Iris pigment epithelial cell (primary cell): Measurements from ENCODE around the gene APH1B.
"Not testable (repeated sequence)": the region's sequence is repeated elsewhere in the genome, so short reads cannot be mapped to it uniquely, and the experiment has no call there.

Experiments
- DNase-seq: peaks from one replicate; pipeline ENCODE4 v3.0.0-alpha.2; 2011; ENCODE audit warnings: low read depth

The APH1B gene

DNA sequence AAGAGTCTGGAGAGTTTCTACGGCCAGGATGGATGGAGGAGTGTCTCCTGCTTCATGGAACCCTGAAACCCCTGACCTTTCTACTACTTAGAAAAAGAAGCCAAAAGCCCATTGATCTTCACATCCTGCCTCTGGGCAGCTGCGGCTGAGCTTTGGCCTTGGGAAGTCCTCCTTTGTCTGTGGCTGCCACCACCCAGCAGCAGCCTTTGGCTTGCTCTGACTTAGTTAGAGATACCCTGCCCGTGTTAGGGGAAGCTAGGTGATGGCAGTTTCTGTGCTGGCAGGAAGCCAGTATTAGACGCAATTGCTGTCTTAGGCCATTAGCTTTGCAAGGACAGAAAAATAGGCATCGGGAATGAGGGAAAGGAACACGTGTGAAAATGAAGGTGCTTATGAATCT is 18.8 kb downstream of the APH1B start:
- DNase-seq, result no peak

DNA sequence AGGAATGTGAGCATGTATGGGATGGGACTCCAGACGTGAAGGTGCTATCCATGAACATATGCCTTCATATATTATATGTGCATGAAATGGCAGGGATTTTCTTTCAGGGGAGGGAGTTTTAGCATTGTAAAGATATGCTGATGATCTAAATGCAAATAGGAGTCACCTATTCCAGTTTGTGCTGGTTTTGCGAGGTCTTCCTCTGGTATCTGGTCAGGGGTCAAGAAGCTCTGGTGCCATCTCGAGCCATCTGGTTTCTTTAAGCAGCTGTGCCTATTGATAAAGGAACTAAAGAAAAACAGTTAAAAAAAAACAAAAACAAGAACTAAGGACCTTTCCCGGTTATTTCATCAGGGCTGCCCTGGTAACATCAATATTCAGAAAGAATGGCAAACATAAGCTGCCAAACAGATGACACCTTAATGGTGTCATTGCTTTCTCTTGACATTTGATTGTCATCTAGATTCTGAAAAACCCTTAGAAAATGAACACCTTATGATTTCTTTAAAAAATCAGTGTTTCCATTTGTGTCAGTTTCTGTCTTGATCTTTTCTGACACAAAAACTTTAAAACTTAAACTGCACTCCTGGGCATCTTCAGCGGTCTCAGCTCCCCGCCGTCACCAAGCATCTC is 22.7 kb downstream of the APH1B start:
- DNase-seq, result no peak

DNA sequence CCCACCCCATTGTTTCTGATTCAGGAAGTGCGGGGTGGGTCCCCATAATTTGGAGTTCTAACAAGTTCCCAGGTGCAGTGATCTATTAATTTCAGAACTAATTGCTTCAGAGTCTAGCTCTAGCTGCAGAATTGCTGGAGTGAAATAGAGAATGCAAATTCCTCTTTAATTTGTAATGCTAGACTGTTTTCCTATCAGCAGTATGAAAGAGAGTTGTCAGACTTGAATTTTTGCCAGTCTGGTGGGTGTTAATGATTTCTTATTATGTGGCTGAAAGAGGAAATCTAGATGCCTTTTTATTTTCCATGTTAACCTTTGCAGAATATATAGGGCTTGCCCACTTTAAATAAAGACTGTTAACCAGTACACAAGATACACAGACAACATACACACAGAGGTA is 23.7 kb downstream of the APH1B start:
- DNase-seq, result no peak

DNA sequence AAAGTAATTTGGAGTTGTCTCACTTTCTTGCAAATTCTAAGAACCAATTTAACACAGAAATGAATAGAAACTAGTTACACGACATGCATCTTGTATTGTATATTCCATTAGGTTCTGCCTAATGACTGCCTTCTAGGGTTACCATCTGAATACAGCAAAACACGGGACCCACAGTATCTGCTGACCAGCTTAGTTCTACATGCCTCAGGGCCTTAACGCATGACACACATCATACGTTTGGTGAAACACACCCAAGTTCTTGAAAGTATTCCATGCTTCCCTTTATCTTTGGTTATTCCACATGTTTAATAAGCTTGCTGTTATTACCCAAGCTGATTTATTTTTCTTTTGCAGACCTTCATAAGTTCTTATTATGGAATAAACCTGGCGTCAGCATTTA is 27.9 kb downstream of the APH1B start:
- no peak for DNase-seq

DNA sequence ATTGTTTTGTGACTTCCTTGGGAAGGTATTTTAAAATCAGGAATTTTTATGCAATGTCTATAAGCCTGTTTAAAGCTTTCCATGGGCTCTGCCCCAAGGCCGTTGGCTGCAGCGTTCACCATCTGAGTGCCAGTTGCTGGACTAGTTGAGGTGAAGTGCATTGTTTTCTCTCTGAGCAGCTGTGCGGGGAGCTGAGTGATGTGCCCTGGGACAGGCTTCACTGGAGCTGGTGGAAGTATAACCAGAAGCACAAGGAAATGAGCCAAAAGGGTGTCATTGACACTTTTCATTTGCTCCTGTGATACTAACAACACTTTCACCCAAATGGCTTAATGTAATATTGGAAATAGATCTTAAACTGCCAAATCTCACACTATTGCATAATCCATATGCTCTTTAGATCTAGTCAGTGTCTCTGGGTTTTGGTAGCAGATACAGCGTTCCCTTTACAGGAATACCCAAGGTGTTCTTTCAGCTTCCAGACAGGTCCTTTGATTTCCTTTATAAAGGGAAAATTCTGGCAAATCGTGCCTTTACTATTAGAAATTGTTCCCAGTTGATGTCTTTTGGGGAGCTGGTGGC is 29.2 kb downstream of the APH1B start:
- no peak for DNase-seq

DNA sequence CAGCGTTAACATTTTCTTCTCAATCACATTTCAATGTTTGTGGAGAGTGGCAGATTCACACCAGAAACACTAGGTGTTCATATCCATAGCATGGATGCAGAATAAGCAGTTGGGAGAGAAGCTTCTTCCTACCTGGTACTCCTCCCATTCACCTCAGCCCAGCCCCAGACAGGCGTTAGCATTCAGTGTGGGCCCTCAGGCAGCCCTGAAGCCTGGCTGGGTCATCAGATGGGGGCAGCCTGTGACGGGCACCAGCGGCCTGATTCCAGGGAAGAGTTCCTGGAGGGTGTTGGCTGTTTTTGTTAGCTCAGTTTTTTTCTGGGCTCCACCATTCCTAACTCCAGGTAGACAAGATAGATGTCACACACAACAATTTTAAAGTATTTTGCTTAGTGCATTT is 31.1 kb downstream of the APH1B start:
- no peak for DNase-seq

DNA sequence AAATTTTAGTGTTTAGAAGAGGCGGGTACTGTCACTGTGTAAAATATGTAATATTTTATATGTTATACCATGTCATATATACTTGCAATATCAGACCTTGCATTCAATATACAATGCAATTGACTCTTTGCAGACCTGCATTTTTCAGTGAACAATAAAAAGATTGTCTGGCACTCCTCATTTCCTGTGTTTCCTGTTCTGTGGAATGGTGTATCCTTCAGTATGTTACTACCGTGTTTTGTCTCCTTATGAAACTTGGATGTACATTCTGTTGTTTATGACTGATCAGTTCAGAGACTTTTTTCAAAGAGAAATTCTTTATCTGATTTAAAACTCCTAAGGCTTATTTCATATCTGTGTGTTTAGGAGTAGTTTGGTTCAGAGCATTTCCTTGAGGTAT is 31.5 kb downstream of the APH1B start:
- DNase-seq, result no peak

DNA sequence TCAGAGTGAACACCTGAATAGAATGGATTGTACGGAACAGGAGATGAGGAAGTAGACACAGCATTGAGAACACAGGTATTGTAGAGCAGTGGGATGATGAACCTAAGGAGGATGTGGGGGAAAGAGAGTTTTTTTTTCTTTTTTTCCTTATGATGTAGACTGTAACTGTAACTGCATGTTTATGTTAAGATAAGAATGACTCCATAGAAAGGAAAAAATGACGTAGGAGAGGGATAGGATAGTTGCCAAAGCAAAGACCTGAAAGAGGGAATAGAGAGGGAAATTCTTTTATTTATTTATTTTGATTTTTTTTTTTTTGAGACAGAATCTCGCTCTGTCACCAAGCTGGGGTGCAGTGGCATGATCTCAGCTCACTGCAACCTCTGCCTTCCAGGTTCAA is 33.2 kb downstream of the APH1B start:
- no peak for DNase-seq

DNA sequence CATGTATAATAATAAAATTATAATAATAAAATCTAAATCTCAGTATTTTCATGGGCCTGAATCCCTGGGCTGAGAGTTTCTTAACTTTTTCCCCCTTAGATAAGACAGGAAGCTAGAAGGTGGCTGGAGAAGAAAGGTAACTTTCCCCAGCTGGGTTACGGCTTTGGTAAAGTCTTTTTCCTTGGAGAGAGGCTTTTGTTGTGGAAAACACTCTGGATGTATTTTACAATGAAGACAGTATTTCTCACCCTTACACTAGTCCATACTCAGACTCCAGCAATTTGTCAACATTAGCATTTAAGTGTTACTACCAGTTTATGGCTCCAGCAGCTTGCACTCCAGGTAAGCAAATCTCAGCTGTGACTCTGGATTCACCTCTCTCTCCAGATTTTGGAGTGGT is 34.9 kb downstream of the APH1B start:
- DNase-seq, result no peak

DNA sequence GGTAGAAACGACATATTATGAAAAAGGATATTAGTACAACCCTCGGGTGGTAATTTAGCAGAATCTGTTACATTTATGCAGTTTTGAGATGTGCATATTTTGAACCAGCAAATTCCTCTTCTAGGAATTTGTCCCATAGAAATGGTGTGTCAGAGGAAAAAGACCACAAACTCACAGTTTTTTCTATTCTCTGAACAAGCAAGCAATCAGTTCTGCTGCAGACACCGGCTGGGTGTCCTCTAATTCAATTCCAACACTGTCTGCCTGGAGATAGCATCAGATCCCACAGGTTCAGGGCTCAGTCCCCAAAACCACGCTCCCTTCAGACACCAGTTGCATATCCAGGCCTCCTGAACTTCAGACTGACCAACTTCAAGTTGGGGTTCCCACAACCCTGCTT is 36.4 kb downstream of the APH1B start:
- DNase-seq, result no peak

DNA sequence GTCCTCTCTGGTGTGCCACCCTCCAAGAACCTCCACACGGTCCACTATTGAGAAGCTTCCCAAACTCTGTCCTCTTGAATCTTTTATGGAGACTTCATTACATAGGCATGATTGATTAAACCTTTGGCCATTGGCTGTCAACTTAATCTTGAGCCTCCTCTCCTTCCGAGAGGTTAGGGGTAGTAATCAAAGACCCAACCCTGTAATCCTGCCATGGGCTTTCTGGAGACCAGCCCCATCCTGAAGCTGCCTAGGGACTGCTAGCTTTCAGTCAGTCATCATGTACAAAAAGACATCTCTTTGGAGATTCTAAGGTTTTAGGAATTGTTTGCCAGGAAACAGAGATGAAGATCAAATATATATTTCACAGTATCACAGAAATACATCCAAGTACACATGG is 37.0 kb downstream of the APH1B start:
- DNase-seq, result no peak

DNA sequence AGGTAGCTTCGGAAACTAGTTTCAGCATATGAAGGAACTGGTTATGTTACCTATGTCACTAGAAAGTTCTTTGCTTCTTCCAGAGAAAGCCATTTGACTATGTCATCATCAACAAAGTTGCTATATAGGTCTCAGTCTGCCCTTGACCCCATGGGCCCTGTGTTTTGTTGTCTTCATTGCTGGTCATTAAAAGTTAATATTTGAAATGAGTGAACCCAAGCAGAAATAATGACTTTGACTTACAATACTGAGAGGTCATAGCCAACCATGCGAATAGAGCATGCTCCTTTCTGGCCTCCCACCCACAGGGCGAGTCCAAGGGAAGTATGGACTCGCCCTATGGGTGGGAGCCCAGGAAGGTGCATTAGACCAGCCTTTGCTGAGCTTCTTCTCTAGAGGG is 40.9 kb downstream of the APH1B start:
- DNase-seq, result no peak

DNA sequence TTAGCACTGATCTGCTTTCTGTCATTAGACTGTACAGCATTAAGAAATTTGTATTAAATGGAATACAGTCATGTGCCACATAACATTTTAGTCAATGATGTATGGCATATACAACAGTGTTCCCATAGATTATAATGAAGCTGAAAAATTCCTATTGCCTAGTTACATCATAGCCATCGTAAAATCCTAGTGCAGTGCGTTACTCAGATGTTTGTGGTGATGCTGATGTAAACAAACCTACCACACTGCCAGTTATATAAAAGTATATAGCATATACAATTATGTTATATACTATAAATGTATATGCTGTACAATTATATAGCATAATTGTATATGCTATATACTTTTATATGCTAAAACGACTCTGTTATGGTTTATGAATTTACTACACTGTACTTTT is 41.7 kb downstream of the APH1B start:
- no peak for DNase-seq

DNA sequence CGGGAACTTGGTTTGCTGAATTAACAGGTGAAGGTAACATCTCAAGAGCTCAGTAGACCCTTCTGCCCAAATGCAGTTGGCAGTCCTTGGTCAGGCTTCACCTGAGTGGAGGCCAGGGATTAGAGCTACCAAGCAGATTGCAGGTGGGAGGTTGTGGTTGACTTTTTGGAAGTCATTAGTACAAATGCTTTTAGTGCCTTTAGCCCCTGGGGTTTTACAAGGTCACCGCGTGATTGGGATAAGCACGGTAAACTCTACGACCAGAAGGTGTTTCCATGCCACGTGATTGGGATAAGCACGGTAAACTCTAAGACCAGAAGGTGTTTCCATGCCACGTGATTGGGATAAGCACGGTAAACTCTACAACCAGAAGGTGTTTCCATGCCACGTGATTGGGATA is 43.0 kb downstream of the APH1B start:
- DNase-seq, result not testable (repeated sequence)

DNA sequence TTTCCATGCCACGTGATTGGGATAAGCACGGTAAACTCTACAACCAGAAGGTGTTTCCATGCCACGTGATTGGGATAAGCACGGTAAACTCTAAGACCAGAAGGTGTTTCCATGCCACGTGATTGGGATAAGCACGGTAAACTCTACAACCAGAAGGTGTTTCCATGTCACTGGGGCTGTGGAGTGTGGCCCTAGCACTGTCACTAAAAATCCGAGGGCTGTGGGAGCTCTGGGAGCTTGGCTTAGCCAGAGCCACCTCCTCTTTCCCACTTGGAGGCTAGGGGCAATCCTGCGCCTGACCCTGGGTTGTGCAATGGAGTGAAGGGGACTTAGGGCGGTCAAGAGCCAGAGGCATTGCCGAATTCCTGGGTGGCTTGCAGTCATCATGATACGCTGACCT is 43.6 kb downstream of the APH1B start:
- not testable (repeated sequence) for DNase-seq

DNA sequence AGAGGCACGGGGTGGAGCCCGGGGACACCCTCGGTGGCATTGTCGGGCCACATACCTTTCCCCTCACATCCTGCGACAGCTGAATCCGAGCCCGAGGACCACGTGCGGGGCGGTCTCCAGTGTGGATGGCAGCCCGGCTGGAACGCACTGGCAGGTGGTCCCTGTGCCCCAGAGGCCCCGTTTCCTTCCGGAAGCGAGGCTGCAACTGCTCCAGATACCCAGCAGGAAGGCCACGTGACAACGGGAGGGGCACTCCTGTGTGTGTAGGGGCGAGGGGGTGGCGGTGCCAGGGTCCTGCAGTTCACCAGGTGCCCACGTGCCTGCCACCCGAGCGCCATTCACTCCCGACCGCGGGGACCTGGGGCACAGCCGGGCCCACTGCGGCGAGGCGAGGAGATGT is 44.1 kb downstream of the APH1B start:
- no peak for DNase-seq

DNA sequence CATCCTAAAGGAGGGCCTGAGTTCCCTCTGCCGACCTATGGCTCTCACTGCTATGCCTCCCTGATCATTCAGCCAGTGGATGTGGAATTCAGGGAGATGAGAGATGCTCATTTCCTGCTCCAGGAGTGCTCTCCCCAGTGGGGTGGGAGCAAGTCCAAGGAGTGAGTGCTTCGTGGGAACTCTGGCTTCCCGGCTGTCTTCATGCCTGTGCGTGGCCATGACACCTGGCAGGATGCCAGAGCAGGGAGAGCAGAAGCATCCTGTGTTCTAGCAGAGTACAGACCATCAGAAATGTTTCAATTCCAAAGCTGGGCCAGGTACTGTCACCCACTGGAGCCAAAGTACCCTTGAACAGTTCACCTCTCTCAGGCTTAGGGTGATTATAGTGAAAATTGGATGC is 45.1 kb downstream of the APH1B start:
- peak; percentile 33 for DNase-seq

DNA sequence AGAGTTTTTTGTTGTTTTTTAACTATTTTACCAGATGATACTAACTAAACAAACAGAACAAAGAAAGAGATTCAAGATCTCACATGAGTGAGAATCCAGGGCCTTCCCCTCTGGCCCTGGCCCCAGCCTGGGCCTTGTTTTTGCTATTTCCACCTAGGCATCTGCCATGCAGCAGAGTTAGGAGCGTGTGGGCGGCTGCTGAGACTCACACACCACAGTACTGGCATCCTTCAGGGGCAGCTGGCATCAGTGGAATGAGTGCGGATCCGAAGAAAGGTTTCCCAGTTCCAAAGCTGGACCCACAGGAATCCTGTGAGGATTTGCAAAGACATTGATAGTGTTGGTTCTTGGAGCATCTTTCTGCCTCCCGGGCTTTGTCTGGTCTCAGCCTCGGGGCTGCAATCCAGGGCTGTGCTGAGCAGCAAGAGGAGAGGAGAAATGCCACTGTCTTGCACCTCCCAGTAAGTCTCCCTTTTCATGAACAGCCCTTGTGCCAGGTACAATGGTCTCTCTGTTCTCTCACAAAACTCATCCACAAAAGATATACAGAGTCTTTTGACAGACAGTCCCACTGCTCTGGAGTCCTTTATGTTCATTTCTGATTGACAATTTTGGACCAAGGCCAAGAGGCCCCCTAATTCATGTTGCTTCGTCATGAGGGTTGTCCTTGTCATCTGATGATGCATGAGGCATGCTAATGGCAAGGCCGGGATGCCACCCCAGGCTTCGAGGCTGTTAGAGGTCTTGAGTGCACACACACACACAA is 46.6 kb downstream of the APH1B start:
- no peak for DNase-seq

DNA sequence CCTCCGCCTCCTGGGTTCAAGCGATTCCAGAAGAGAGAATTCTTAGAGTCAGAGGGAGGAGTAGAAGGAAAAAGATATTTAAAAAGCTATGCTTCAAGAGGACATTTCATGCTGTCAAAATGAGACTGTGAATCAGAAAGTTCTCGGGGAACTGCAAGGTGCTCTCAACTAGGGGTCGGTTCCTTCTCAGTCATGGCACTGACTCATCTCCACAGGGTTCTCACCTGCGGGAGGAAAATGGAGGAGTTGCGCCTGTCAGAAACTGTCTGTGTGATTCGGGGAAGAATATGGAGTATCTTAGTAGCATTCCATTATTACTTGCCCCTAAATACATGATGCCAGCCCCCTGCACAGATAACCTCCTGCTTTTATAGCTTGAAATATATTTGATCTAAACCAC is 47.4 kb downstream of the APH1B start:
- DNase-seq, result no peak

DNA sequence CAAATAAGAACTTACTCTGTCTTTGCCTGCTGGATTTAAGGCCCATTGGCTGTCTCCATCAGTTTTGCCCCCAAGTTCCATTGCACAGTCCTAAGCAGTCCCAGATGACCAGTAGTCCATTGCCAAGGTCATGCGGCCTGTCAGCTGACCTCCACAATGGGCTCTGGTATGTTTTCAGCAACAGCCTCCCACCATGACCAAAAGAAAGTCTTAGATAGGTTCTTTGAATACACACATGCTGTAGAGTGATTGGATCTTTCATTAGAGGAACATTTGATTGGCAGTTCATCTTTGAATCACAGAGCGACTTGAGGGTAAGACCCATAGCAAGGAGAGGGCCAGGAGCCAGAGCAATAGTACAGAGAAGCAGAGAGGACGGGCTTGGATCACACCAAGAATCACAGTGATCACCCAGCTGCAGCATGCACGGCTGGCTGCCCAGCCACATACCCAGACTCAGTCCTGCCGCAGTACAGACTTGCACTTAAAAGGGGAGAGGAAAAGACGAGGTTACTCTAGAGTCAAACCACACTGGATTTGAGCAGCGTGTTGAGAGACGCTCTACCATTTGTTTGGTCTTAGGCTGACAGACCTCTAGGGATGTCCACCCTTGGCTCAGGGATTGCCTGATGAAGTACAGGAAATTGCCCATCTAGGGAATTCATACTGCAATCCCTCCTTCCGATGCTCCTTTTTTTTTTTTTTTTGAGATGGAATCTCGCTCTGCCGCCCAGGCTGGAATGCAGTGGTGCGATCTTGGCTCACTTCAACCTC is 50.4 kb downstream of the APH1B start:
- no peak for DNase-seq

DNA sequence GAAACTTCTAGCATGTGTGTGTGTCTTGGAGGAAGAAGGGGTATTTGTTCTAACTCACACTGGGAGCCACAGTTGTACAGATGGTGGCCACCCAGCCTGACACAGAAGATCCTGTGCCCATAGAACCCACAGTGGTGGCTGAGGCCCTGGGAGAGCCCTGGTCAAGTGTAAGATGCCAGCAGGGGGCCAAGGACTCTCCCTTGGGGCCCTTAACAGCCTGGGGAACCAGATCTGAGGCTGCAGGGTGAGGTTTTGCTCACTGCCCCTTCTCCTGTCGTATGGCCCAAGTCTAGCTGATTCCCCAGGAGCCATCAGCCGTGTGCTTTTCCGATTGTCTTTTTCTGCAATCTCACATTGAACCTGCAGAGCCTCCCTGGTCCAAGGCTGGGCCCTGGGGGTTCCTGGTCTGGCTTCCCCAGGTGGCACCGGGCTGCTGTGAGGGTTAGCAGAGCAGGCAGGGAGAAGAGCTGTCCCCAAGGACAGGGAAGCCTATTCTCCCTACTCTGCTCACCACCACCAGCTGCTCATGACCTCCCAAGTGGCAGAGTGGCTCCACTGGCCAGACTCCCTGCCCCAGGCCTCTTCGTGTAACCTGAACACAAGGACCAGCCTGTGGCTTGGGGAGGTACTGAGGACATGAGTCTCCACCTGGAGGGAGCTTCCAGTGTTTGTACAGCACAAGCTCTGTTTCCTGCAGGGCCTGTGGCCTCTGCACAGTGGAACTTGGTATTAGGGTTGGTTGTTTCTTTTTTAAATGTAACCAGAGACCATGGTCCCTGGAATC is 52.4 kb downstream of the APH1B start:
- no peak for DNase-seq

DNA sequence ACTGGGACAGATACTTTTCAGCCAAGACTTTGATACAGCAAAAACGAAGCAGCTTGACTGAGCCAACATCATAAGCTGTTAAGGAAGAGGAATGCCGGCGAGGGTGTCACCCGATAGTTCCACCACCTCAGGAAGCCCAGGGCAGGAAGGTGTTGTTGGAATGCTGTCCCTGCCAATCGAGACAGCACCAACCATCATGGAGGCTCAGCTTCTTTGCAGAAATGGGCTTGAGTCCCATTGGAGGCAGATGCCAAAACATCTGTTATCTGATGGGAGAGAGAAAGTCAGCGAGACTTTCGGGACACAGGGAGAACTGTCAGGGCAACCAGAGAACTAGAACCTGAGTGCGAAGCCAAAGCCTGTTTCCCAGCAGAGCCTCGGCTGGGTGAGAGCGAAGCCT is 53.5 kb downstream of the APH1B start:
- no peak for DNase-seq
